GM12878 (cell line): ENCODE results near the gene RSRC1. TPM values are rescaled to one million over a fixed set of nuclear protein-coding genes. Genes with fewer than 3 reads are reported as not detected.

Experiments
- ATAC-seq: fragments of 200-7000 bp; cut with Tn5 transposase; 3 replicates; pipeline ENCODE4 v1.9.1; 2020; ENCODE audit warnings: mild to moderate bottlenecking, moderate library complexity
- BruUV-seq: library from RNA; stranded (reverse); fragments of 400-500 nt; replicated peaks from 2 replicates; lab custom pipeline; 2021; lab: Mats Ljungman, UMichigan
- CTCF ChIA-PET: fragments of 300-600 bp; sonication (Branson Sonifier 250); formaldehyde crosslinking; extraction: SDS; loops from one replicate; lab custom pipeline; 2021; ENCODE audit warnings: inconsistent platforms; lab: Yijun Ruan, JAX
- POLR2A ChIA-PET: fragments of 350-600 bp; formaldehyde crosslinking; extraction: SDS; loops from one replicate; lab custom pipeline; 2021; ENCODE audit warnings: inconsistent platforms; lab: Charles Lee
- RAD21 ChIA-PET: fragments of 300-600 bp; sonication (Branson Sonifier 250); formaldehyde crosslinking; loops from one replicate; lab custom pipeline; 2023; ENCODE audit warnings: antibody characterized with exemption; ENCODE audit not compliant: unreplicated experiment; lab: Charles Lee
- SMC1A ChIA-PET: fragments of 300-600 bp; sonication (Branson Sonifier 250); formaldehyde crosslinking; loops from one replicate; lab custom pipeline; 2023; ENCODE audit not compliant: unreplicated experiment, uncharacterized antibody; lab: Charles Lee
- DNase-seq: peaks from one replicate; pipeline ENCODE4 v3.0.0-alpha.2; 2011; ENCODE audit warnings: low read depth, low spot score
- FAIRE-seq: peaks from 3 replicates; lab custom pipeline; 2011; peaks lifted over from hg19 to GRCh38; lab: Jason Lieb, UNC
- H2AFZ ChIP-seq: 2 replicates; pipeline ENCODE4 v1.6.0; 2011; ENCODE audit warnings: low read depth, low read length, control low read depth; ENCODE audit not compliant: control insufficient read depth
- H3K27ac ChIP-seq: 2 replicates; pipeline ENCODE4 v1.5.1; 2011; ENCODE audit warnings: control low read depth; ENCODE audit not compliant: control insufficient read depth, insufficient read depth
- H3K27me3 ChIP-seq, 2 experiments: replicated peaks in 1 of 2; 2 replicates each; pipeline versions ENCODE4 v1.6.0 to v1.6.1; 2011; ENCODE audit warnings: low read length in 1 of 2; ENCODE audit not compliant: control insufficient read depth in 2 of 2, insufficient read depth in 2 of 2
- H3K36me3 ChIP-seq, 2 experiments: 2 replicates each; pipeline ENCODE4 v1.5.1; 2011; ENCODE audit warnings: low read length in 1 of 2; ENCODE audit not compliant: control insufficient read depth in 2 of 2, insufficient read depth in 2 of 2
- H3K4me1 ChIP-seq: 2 replicates; pipeline ENCODE4 v1.6.1; 2011; ENCODE audit warnings: mild to moderate bottlenecking, low read length, moderate library complexity, mixed read lengths; ENCODE audit not compliant: control insufficient read depth, insufficient read depth
- H3K4me2 ChIP-seq: 2 replicates; pipeline ENCODE4 v1.6.0; 2011; ENCODE audit warnings: control low read depth; ENCODE audit not compliant: control insufficient read depth, insufficient read depth
- H3K4me3 ChIP-seq: fragments of 200-600 bp; sonication (generic); 2 replicates; pipeline ENCODE4 v1.5.1; 2016
- H3K79me2 ChIP-seq: 2 replicates; pipeline ENCODE4 v1.6.0; 2011; ENCODE audit warnings: low read length; ENCODE audit not compliant: control insufficient read depth, insufficient read depth
- H3K9ac ChIP-seq: 2 replicates; pipeline ENCODE4 v1.8.0; 2011; ENCODE audit warnings: low read length, control low read depth, mixed read lengths; ENCODE audit not compliant: control insufficient read depth, insufficient read depth
- H3K9me3 ChIP-seq: replicated peaks from 3 replicates; pipeline ENCODE4 v1.5.1; 2011; ENCODE audit warnings: mild to moderate bottlenecking, low read length; ENCODE audit not compliant: control insufficient read depth, insufficient read depth
- H4K20me1 ChIP-seq: 2 replicates; pipeline ENCODE4 v1.6.0; 2011; ENCODE audit not compliant: control insufficient read depth, insufficient read depth
- BCL11A ChIP-seq: IDR thresholded peaks from 2 replicates; pipeline ENCODE4 v1.6.1; 2011; ENCODE audit warnings: low read depth, low read length
- BHLHE40 ChIP-seq, 2 experiments: fragments of 450-650 bp in 1 of 2; IDR thresholded peaks; 2 replicates each; pipeline ENCODE4 v1.6.1; 2011 to 2017; ENCODE audit warnings: low read depth in 2 of 2, borderline replicate concordance in 1 of 2, improper control_type of control experiment in 1 of 2, low read length in 1 of 2, mild to moderate bottlenecking in 1 of 2
- FOS ChIP-seq: IDR thresholded peaks from 3 replicates; pipeline ENCODE4 v1.6.1; 2011; ENCODE audit warnings: borderline replicate concordance; ENCODE audit not compliant: insufficient read length; ENCODE audit errors: extremely low read depth
- LARP7 ChIP-seq: fragments of 450-650 bp; IDR thresholded peaks from 2 replicates; pipeline ENCODE4 v1.6.1; 2017; ENCODE audit warnings: mild to moderate bottlenecking
- MXI1 ChIP-seq: fragments of 150-350 bp; IDR thresholded peaks from 2 replicates; pipeline ENCODE4 v1.6.1; 2011; ENCODE audit warnings: low read depth, mild to moderate bottlenecking, inconsistent platforms, low read length, improper control_type of control experiment
- NFYB ChIP-seq: IDR thresholded peaks from 2 replicates; pipeline ENCODE4 v1.6.1; 2011; ENCODE audit warnings: low read depth, mild to moderate bottlenecking, low read length, improper control_type of control experiment, moderate library complexity; ENCODE audit not compliant: insufficient read depth
- PAX5 ChIP-seq: IDR thresholded peaks from 2 replicates; pipeline ENCODE4 v1.6.1; 2011; ENCODE audit warnings: low read depth, low read length, borderline replicate concordance
- RAD51 ChIP-seq: fragments of 450-650 bp; IDR thresholded peaks from 2 replicates; pipeline ENCODE4 v1.6.1; 2016; ENCODE audit warnings: moderate library complexity, mild to moderate bottlenecking, inconsistent platforms
- SP1 ChIP-seq: IDR thresholded peaks from one replicate; pipeline ENCODE4 v1.6.1; 2011; ENCODE audit warnings: low read depth, low read length
- STAT1 ChIP-seq: fragments of 450-650 bp; conservative IDR thresholded peaks from 2 replicates; pipeline ENCODE4 v1.6.1; 2014; ENCODE audit warnings: antibody characterized with exemption, mild to moderate bottlenecking
- ZBTB33 ChIP-seq: fragments of 450-650 bp; IDR thresholded peaks from 2 replicates; pipeline ENCODE4 v1.6.1; 2017; ENCODE audit warnings: mild to moderate bottlenecking
- ZNF207 ChIP-seq: fragments of 450-650 bp; IDR thresholded peaks from 2 replicates; pipeline ENCODE4 v1.6.1; 2014; ENCODE audit warnings: antibody characterized with exemption, mild to moderate bottlenecking, borderline replicate concordance
- WGBS: methylation state at CpG from one replicate; pipeline ENCODE4 v1.1.6; 2016; ENCODE audit warnings: low lambda C conversion rate; ENCODE audit not compliant: insufficient replicate concordance, insufficient coverage; ENCODE audit errors: missing lambda C conversion rate; 5-methylcytosine and 5-hydroxymethylcytosine counted together
- in situ Hi-C: fragments of 300-500 bp; cut with MboI; formaldehyde crosslinking; loops from 9 replicates; pipeline ENCODE4 v1.14.3; 2018; ENCODE audit warnings: mixed read lengths
- intact Hi-C: fragments of 100-400 bp; cut with micrococcal nuclease; formaldehyde crosslinking; loops from one replicate; pipeline ENCODE4 v1.14.2; 2022; ENCODE audit not compliant: unreplicated experiment
- polyA plus RNA-seq, 11 experiments: library from polyadenylated mRNA; depleted of rRNA in 4 of 11; unstranded in 6 of 11; stranded (reverse) in 5 of 11; fragments of >200 nt; fragmentation: Nextera tagmentation in 4 of 11; fragmentation: Illumina TruSeq in 1 of 11; extraction: Ambion mirVana in 4 of 11; extraction: Trizol in 1 of 11; gene quantifications; 1 replicate in 1 of 11; 2 replicates in 10 of 11; pipeline versions ENCODE4 v1.2.1 to v1.2.3, GENCODE V29; 2011 to 2016; ENCODE audit warnings: inconsistent platforms in 2 of 11, missing spikeins in 2 of 11, low read depth in 1 of 11
- total RNA-seq, 4 experiments: library from RNA; depleted of rRNA in 3 of 4; stranded (reverse); fragments of >200 nt in 3 of 4; fragmentation: Illumina TruSeq in 1 of 4; extraction: Trizol in 1 of 4; gene quantifications; 2 replicates each; pipeline versions ENCODE4 v1.2.1 to v1.2.3, GENCODE V29; 2013 to 2021
- TF ChIP-seq, protein P1 (sequence below): fragments of 450-650 bp; IDR thresholded peaks from 2 replicates; pipeline ENCODE4 v1.6.1; 2016; ENCODE audit warnings: mild to moderate bottlenecking
- TF ChIP-seq, protein P2 (sequence below): fragments of 450-650 bp; IDR thresholded peaks from 2 replicates; pipeline ENCODE4 v1.6.1; 2017; ENCODE audit warnings: borderline replicate concordance
- TF ChIP-seq, protein P3 (sequence below): fragments of 450-650 bp; IDR thresholded peaks from 2 replicates; pipeline ENCODE4 v1.6.1; 2017; ENCODE audit warnings: antibody characterized with exemption, mild to moderate bottlenecking, moderate library complexity
- TF ChIP-seq, protein P4 (sequence below): fragments of 450-650 bp; conservative IDR thresholded peaks from 2 replicates; pipeline ENCODE4 v1.6.1; 2017; ENCODE audit warnings: mild to moderate bottlenecking, moderate library complexity

Gene RSRC1
- total and polyA plus RNA-seq, 10 of the 15 experiments (the other 5 are each of a cell fraction or from before 2014, with no cell fraction given) = 16.4 to 85.9 (median 42.0) TPM

- WGBS = 29% methylated on average over 1 of the region's 1 CpG
- CTCF ChIA-PET = no interaction called here
- in situ Hi-C loops (no loop called here), intact Hi-C loops (no loop called here)
- RAD21 ChIA-PET = no interaction called here
- Histone ChIP-seq H3K4me2 (no peak overlapping the region), H3K9ac (no peak overlapping the region), H3K79me2 (no peaks in the 10 kb centered on the region), H2AFZ (no peak overlapping the region), H3K4me1 (no peaks in the 10 kb centered on the region), H3K27me3 (no peaks in the 10 kb centered on the region), H4K20me1 (no peaks in the 10 kb centered on the region), H3K36me3 (no peaks in the 10 kb centered on the region), H3K9me3 (no peaks in the 10 kb centered on the region; the same call in 1 of the 3 replicates), H3K27ac (no peak overlapping the region), H3K4me3 (no peak overlapping the region)
- no peak for DNase-seq
- no peak for ATAC-seq
- POLR2A ChIA-PET = no interaction called here
- no TSS peak for BruUV-seq
- no peak for FAIRE-seq
- SMC1A ChIA-PET = interaction anchor here (1.5 kb wide), 1 partner anchor 79 kb away, joined by 3 read pairs; no protein-coding TSS in a partner anchor
- TF ChIP-seq RAD51 = no peak
- no peak for TF ChIP-seq FOS
- no peak for TF ChIP-seq ZBTB33
- TF ChIP-seq, protein P1, sequence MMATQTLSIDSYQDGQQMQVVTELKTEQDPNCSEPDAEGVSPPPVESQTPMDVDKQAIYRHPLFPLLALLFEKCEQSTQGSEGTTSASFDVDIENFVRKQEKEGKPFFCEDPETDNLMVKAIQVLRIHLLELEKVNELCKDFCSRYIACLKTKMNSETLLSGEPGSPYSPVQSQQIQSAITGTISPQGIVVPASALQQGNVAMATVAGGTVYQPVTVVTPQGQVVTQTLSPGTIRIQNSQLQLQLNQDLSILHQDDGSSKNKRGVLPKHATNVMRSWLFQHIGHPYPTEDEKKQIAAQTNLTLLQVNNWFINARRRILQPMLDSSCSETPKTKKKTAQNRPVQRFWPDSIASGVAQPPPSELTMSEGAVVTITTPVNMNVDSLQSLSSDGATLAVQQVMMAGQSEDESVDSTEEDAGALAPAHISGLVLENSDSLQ = no peak
- no peak for TF ChIP-seq NFYB
- TF ChIP-seq LARP7 = no peak
- TF ChIP-seq, protein P2, sequence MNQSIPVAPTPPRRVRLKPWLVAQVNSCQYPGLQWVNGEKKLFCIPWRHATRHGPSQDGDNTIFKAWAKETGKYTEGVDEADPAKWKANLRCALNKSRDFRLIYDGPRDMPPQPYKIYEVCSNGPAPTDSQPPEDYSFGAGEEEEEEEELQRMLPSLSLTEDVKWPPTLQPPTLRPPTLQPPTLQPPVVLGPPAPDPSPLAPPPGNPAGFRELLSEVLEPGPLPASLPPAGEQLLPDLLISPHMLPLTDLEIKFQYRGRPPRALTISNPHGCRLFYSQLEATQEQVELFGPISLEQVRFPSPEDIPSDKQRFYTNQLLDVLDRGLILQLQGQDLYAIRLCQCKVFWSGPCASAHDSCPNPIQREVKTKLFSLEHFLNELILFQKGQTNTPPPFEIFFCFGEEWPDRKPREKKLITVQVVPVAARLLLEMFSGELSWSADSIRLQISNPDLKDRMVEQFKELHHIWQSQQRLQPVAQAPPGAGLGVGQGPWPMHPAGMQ = no peak
- TF ChIP-seq BHLHE40 (IDR thresholded peaks at IDR 0.05; ENCODE audit: borderline replicate concordance in 1 of 2, low read depth in 2 of 2, low read length in 1 of 2) = no peak
- TF ChIP-seq, protein P3, sequence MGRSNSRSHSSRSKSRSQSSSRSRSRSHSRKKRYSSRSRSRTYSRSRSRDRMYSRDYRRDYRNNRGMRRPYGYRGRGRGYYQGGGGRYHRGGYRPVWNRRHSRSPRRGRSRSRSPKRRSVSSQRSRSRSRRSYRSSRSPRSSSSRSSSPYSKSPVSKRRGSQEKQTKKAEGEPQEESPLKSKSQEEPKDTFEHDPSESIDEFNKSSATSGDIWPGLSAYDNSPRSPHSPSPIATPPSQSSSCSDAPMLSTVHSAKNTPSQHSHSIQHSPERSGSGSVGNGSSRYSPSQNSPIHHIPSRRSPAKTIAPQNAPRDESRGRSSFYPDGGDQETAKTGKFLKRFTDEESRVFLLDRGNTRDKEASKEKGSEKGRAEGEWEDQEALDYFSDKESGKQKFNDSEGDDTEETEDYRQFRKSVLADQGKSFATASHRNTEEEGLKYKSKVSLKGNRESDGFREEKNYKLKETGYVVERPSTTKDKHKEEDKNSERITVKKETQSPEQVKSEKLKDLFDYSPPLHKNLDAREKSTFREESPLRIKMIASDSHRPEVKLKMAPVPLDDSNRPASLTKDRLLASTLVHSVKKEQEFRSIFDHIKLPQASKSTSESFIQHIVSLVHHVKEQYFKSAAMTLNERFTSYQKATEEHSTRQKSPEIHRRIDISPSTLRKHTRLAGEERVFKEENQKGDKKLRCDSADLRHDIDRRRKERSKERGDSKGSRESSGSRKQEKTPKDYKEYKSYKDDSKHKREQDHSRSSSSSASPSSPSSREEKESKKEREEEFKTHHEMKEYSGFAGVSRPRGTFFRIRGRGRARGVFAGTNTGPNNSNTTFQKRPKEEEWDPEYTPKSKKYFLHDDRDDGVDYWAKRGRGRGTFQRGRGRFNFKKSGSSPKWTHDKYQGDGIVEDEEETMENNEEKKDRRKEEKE = no peak
- TF ChIP-seq ZNF207 = no peak
- TF ChIP-seq BCL11A = no peak
- TF ChIP-seq, protein P4, sequence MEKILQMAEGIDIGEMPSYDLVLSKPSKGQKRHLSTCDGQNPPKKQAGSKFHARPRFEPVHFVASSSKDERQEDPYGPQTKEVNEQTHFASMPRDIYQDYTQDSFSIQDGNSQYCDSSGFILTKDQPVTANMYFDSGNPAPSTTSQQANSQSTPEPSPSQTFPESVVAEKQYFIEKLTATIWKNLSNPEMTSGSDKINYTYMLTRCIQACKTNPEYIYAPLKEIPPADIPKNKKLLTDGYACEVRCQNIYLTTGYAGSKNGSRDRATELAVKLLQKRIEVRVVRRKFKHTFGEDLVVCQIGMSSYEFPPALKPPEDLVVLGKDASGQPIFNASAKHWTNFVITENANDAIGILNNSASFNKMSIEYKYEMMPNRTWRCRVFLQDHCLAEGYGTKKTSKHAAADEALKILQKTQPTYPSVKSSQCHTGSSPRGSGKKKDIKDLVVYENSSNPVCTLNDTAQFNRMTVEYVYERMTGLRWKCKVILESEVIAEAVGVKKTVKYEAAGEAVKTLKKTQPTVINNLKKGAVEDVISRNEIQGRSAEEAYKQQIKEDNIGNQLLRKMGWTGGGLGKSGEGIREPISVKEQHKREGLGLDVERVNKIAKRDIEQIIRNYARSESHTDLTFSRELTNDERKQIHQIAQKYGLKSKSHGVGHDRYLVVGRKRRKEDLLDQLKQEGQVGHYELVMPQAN = no peak
- no peak for TF ChIP-seq SP1
- no peak for TF ChIP-seq MXI1
- no peak for TF ChIP-seq PAX5
- TF ChIP-seq STAT1 = no peak
Observed at GRCh38 chr3:158185711-158186110, 75.8 kb downstream of the RSRC1 start.
